Fibroblast of lung (primary cell): Measurements from ENCODE around the gene DNAJC8.

Source experiments
- CTCF ChIP-seq, 2 donors: IDR thresholded peaks in 1 of 2; conservative IDR thresholded peaks in 1 of 2; 1 replicate in 1 of 2; 2 replicates in 1 of 2; pipeline ENCODE4 v1.5.1; 2011 to 2012; ENCODE audit warnings: low read length in 2 of 2, control low read depth in 1 of 2, inconsistent platforms in 1 of 2, low read depth in 1 of 2, mild to moderate bottlenecking in 1 of 2
- EZH2 ChIP-seq: IDR thresholded peaks from 2 replicates; pipeline ENCODE4 v1.5.1; 2012; ENCODE audit warnings: low read length, control low read depth, mild to moderate bottlenecking; ENCODE audit errors: missing control alignments

- no peak for TF ChIP-seq CTCF (conservative IDR thresholded peaks at IDR 0.05 in 1 of 2, IDR thresholded peaks at IDR 0.05 in 1 of 2; ENCODE audit: low read depth in 1 of 2, low read length in 2 of 2)
- no peak for TF ChIP-seq EZH2
Observed at GRCh38 chr1:28193701-28194161, 39.1 kb downstream of the DNAJC8 start.
